Activated CD8-positive, alpha-beta memory T cell treated with anti-CD3 and anti-CD28 coated beads for 24 hours (primary cell): ENCODE measurements around the gene BTBD19.
A peak's percentile ranks its signal among the peaks of the same experiment; 100 is the strongest.
"Not testable (repeated sequence)": the region's sequence is repeated elsewhere in the genome, so short reads cannot be mapped to it uniquely, and the experiment has no call there.

ENCODE experiments used
- DNase-seq: peaks from one replicate; pipeline ENCODE4 v3.0.0-alpha.2; 2020

The BTBD19 gene

DNA sequence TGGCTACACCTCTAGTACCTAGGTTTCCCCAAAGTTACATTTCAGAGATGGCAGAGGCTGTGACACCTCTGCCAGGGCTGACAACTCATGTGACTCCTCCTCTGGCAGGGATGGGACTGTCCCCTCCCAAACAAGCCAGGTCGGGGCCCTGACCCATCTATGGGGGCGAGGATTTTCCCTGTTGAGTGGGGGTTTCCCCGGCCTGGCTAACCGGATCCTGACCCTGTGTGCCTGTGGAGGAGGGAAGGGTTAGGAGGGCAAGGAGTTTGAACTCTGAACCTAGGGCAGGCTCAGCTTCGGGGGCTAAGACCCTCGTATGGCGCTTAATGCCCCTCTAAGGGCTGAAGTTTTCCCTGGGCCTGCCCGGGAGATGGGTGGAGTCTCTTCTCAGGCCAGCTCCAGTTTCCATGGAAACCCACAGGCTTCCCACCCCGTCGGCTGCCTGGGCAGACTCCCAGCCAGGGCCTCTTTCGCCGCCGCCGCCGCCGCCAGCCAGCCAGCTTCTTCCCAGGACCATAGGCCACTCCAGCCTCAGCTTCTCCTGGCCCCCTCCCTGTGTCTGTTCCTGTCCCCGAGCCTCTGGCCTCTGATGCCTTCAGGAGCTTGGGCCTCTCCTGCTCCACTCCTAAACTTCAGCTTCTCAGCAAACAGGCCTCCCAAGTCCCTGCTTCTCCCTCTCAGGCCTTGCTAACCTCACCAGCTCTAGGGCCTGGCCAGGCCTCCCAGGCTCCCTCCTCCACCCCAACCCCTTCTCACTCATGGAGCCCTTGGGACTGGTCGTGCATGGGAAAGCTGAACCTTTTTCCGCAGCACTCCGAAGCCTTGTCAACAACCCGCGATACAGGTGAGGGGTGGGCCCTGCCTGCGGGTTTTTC, at the start of gene BTBD19:
TSS of gene BTBD19 (plus strand) at position 461 of the 875 bp plus-strand sequence. CDS start at position 759, 298 bp downstream.
- DNase-seq = peak; percentile 75

DNA sequence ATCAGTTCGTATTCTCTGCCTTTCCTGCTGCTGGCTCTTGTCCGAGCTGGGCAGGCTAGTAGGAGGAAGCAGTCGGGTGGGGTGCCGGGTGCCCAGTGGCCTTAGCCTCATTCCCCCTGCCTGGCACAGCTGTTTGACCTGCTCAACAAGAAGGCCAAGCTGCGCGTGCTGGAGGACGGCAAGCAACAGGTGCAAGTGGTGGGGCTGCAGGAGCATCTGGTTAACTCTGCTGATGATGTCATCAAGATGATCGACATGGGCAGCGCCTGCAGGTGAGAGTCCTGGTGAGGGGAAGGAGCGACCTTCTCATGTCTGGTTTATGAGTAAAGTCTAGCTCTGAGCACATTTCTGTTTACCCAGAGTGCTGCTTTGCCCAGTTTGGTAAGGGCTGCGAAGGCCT, 49.2 kb upstream of the BTBD19 start:
- DNase-seq = no peak

DNA sequence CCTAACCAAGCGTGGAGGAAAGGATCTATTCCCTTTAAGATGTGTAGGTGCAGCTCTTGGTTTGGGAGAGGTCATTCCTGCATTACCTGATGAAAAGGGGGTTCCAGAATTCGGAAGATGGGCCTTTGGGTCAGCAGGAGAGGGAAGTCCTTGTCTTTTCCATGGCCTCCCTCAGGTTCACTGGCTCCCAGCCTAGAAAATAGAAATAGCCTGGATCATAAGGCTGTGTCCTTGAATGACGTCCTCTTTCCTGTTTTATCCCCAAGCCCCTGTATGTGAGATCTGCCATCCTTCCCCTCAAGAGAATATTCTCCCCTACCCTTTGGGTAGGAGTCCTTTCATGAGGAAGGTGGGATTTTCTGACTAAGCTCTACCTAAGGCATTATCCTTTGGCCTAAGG, 47.4 kb upstream of the BTBD19 start:
- DNase-seq = no peak

DNA sequence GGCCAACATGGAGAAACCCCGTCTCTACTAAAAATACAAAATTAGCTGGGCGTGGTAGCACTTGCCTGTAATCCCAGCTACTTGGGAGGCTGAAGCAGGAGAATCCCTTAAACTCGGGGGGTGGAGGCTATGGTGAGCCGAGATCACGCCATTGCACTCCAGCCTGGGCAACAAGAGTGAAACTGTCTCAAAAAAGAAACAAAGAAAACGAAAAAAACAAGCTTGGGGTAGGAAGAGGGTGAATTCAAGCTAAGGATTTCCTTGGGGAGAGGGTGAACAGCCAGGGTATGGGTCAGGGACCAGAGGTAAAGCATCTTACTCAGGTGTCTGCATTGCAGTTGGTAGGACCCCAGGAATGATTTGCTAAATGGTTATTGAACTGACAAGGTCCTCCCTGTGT, 41.9 kb upstream of the BTBD19 start:
- DNase-seq = not testable (repeated sequence)

DNA sequence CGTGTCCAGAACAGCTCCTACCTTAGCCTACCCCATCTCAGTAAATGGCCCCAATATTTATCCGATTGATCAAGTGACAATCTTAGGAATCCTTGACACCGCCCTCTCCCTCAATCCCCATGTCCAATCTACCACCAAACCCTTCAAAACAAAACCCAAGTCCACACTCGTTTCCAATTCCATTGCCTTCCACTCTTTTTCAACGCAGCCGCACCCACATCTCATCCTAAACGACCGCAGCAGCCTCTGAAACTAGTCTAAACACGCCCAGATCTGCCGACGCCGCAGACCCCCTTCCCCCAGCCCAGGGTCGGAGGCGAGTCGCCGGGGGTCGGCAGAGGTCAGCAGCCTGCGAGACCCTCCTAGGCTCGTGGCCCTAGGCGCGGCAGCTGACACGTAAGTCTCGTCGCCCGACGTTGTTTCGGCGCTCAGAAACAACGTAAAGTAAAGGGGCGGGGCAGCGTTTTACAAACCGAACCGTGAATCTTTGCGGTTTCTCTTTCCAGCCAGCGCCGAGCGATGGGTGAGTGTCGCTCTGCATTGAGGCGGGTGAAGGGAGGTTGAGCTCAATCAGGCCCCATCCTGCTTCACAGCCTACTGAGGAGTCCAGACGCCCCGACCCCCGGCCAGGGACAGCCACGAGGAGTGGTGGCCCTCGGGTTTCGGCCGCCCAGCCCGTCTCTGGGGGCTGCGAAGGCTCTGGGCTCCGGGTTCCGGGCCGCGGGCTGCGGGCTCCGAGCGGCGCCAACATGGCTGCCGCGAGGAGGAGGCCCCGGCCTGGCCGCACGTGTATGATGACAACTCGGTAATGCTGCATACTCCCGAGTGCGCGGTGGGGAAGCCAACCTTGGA, 33.0 kb upstream of the BTBD19 start, which contains the start of gene RPS8:
TSS of gene RPS8 (plus strand) at position 463 of the 852 bp plus-strand sequence. CDS start at position 520, 57 bp downstream.
- DNase-seq = peak; percentile 96

- peak; percentile 79 for DNase-seq
These were observed 32.2 kb upstream of the BTBD19 start for GRCh38 chr1:44775930-44776729.

DNA sequence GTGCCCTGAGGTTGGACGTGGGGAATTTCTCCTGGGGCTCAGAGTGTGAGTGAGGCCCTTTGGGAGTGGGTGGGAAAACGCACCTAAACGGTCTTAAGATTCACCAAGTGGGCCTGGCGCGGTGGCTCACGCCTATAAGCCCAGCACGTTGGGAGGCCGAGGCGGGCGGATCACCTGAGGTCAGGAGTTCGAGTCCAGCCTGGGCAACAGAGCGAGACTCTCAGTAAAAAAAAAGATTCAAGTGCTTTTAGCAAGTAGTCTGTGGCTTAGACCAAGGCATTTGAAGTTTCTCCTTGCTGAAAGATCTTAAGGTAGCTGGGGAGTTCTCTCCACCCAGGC, 31.6 kb upstream of the BTBD19 start:
- no peak for DNase-seq

DNA sequence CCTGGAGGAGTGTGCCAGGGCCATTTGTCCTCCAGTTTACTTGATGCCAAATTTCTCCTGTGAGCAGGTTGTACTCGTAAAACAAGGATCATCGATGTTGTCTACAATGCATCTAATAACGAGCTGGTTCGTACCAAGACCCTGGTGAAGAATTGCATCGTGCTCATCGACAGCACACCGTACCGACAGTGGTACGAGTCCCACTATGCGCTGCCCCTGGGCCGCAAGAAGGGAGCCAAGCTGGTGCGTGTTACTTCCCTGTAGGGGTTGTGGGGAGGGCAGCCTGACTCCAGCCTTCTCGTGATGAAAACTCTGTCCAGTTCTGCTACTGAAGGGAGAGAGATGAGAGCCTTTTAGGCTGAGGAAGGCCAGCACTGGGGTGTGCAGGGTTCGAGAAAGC, 30.8 kb upstream of the BTBD19 start:
- no peak for DNase-seq

GRCh38 chr1:44777969-44778635, 30.2 kb upstream of the BTBD19 start:
- DNase-seq = no peak

- no peak for DNase-seq
These were observed 29.4 kb upstream of the BTBD19 start for GRCh38 chr1:44778705-44779576.

GRCh38 chr1:44780583-44781121, 27.7 kb upstream of the BTBD19 start:
- DNase-seq = no peak

DNA sequence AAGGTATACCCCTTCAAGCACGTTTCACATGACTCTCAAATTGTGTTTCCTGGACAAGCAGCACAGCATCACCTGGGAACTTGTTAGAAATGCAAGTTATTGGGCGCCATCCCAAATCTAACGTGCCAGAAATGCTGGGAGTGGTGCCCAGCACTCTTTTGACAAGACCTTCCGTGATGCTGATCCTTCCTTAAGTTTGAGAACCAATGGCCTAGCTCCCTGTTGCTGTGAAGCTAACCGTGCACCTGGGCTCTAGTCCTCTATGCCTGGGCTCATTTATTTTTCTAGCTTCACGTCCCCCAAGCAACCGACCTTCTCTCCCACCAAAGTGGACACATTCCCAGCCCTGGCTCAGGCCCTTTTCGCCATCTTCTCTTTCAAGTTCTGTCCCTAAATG, 24.6 kb upstream of the BTBD19 start:
- DNase-seq = no peak

DNA sequence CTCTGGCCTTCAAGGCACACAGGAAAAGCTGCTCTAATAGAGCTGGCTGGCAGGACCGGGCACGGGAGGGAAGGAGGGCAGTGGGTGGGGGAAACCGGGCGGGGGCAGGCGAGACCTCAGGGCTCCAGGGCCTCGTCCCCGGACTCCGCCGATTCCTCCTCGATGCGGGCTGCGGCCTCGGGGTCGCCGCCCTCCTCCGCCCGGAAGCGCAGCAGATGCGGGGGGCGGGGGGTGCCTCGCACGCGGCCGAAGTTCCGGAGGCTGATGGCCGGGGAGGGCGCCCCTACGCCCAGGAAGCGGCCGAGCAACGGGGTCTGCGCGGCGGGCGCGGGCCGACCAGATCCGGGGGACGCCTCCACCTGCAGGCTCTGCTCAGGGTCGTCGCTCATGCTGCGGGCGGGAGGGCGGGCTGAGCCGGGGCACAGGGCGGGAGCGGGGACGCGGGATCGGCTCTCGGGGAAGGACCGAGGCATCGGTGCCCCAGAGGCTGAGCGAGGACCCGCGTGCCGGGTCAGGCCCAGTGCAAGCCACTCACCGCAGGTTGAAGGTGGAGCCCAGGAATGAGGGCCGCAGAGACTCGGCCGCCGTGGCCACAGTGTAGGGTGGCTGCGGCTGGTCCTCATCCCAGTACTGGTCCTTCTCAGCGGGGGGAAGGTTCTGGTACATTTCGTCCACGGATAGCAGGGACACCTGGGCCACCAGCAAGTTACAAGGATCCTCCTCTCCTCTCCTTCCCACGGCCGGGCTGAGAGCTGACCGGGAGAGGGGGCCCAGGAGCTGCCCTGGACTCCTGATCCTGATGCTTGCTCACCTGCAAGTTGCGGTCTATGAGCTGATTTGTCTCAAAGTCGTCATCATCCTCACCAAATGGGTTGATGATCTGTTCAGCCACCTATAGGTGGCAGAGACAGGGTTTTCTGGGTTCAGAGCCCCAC, 24.0 kb upstream of the BTBD19 start:
- peak; percentile 79 for DNase-seq

GRCh38 chr1:44785029-44785380, 23.3 kb upstream of the BTBD19 start:
- DNase-seq = no peak

- no peak for DNase-seq
These were observed 22.7 kb upstream of the BTBD19 start for GRCh38 chr1:44785501-44786137.

DNA sequence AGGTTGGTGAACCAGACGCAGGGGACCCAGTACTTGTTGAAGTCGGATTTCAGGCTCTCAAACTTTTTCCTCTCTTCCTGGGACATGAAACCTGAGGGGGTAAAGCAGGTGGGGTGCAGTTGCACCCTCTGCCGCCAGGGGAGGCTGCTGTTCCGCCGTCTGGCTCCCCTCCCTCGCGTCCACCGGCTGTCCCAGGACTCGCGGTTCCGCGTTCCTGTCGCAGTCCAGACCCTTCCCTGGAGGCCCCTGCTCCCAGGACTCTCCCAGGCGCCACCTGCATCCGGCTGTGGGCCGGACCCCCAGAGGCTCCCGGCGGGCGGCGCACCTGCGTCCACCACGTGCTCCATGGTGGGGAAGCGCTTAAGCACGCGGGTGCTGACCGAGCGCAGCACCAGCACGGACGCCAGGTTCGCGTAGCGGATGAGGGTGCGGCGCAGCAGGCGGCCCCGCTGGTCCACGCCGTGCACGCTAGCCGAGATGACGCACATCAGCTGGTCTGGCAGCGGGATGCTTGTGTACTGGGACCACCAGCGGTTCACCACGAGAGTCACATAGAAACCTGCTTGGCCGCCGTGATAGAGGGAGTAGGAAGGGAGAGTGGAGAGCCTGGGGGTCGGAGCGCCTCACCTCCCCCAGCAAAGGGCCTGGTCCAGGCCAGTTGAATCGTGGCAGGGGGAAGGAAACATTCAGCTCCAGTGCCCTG, 22.0 kb upstream of the BTBD19 start:
- peak; percentile 94 for DNase-seq

DNA sequence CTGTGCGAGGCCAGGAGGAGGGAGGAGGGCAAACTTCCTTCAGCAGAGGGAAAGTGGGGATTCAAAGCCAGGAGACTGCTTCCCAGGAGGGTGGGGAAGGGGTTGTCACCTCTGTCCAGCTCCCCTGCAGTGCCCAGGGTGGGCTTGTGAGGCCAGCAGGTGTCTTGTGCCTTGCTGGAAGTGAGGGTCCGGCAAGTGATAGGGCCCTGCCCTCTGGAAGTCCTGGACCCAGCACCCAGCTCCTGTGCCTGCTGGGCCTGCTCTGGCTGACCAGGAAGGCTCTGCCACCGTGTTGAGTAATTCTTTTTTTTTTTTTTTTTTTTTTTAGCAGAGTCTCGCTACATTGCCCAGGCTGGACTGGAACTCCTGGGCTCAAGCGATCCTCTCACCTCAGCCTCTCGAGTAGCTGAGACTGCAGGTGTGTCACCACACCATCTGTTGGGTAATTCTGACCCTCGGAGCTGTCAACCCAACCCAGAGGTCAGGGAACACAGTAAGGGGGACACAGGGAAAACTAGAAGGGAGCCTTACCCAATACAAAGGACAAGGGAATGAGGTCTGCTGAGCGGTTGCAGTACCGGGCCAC, 21.4 kb upstream of the BTBD19 start:
- DNase-seq = peak; percentile 64

DNA sequence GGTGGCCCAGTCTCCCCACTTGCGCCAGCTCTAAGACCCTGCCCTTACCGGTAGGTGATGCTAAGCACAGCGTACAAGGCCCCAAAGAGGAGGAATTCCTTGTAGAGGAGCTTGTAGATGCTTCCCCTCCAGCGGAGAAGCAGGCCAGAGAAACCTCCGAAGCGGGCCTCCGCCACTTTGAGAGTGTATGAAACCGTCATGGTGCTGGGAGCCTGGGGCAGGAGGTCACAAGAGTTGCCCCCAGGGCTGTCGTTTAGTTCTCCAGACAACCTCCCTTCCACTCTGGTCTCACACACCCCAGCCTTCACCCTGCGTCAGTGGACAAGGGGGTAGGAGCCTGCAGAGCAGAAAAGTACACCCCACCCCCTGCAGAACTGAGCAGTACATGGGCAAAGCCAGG, 20.8 kb upstream of the BTBD19 start:
- DNase-seq = no peak
